IgD-negative memory B cell (primary cell): Measurements from ENCODE around the gene HSP90AB1. TPM values are rescaled to one million over a fixed set of nuclear protein-coding genes. Genes with fewer than 3 reads are reported as not detected.
A peak's percentile ranks its signal among the peaks of the same experiment; 100 is the strongest.

Experiments
- H3K27ac Mint-ChIP-seq, 3 donors: one replicate each; pipeline ENCODE4 v1.8.0; 2020 to 2022; ENCODE audit warnings: mild to moderate bottlenecking in 3 of 3, mixed read lengths in 3 of 3, moderate library complexity in 1 of 3
- H3K27me3 Mint-ChIP-seq: one replicate; pipeline ENCODE4 v1.8.0; 2021; ENCODE audit warnings: mixed read lengths
- H3K36me3 Mint-ChIP-seq: one replicate; pipeline ENCODE4 v1.8.0; 2020; ENCODE audit warnings: mild to moderate bottlenecking, mixed read lengths
- H3K4me1 Mint-ChIP-seq, 3 donors: one replicate each; pipeline ENCODE4 v1.8.0; 2020 to 2022; ENCODE audit warnings: mixed read lengths in 3 of 3, mild to moderate bottlenecking in 1 of 3
- H3K4me3 Mint-ChIP-seq, 4 donors: one replicate each; pipeline ENCODE4 v1.8.0; 2020 to 2022; ENCODE audit warnings: mild to moderate bottlenecking in 4 of 4, mixed read lengths in 4 of 4, moderate library complexity in 3 of 4
- H3K9me3 Mint-ChIP-seq, 3 donors: one replicate each; pipeline ENCODE4 v1.8.0; 2020 to 2021; ENCODE audit warnings: mixed read lengths in 3 of 3, mild to moderate bottlenecking in 1 of 3
- polyA plus RNA-seq: library from polyadenylated mRNA; unstranded; fragments of 300-500 nt; fragmentation: Illumina TruSeq; gene quantifications from one replicate; pipeline ENCODE4 v1.2.3, GENCODE V29; 2021

The HSP90AB1 gene
- 435 TPM for polyA plus RNA-seq

DNA sequence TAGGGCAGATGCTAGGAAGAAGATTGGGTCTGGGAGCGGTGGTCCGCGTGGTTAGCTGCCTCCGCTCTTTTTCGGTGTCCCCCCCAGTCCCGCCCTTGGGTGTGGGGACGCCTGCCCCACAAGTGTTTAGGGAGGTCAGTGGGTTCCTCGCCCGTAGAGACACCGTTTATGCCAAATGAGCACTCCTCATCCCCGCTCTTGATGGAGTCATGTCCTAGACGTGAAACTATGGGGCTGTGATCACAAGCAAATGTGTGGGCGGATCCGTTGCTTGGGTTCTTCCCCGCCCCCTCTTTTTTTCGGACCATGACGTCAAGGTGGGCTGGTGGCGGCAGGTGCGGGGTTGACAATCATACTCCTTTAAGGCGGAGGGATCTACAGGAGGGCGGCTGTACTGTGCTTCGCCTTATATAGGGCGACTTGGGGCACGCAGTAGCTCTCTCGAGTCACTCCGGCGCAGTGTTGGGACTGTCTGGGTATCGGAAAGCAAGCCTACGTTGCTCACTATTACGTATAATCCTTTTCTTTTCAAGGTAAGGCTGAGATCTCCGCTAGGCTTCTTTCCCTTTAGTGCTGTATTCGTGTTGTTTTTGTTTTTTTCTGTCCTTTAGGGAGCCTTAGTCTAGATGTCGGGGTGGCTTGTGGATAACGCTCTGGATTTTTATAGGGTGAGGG is at the start of gene HSP90AB1:
HSP90AB1 (plus strand) TSS at position 439 of the 675 bp plus-strand sequence. CDS start 1,529 bp downstream, outside the sequence.
- peaks cover 22 to 32% (median 24%) of the 10 kb centered on the region in 3 donors for H3K4me1 Mint-ChIP-seq
- H3K36me3 Mint-ChIP-seq, result peaks cover 7% of the 10 kb centered on the region
- peak within 1 kb of the TSS; percentile 95 to 100 (median 99) for H3K4me3 Mint-ChIP-seq
- peak within 1 kb of the TSS; percentile 98 to 100 (median 99) for H3K27ac Mint-ChIP-seq
- peaks cover 4% of the 10 kb centered on the region for H3K27me3 Mint-ChIP-seq
- H3K9me3 Mint-ChIP-seq, result no peaks in the 10 kb centered on the region

DNA sequence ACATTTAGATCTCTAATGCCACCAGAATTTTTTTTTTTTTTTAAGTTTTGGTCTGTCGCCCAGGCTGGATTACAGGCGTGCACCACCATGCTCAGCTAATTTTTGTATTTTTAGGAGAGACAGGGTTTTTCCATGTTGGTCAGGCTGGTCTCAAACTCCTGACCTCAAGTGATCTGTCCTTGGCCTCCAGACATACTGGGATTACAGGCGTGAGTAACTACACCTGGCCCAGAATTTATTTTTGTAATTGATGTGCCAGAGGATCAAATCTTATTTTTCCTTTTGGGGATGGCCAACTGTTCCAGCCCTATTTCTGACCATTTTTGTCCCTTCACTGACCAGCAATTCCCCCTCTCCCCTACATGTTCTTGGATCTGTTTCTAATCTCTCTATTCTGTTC is 48.2 kb upstream of the HSP90AB1 start:
- H3K27me3 Mint-ChIP-seq, result peaks cover 4% of the 10 kb centered on the region
- H3K27ac Mint-ChIP-seq, result no peak overlapping the region
- no peaks in the 10 kb centered on the region for H3K4me1 Mint-ChIP-seq

DNA sequence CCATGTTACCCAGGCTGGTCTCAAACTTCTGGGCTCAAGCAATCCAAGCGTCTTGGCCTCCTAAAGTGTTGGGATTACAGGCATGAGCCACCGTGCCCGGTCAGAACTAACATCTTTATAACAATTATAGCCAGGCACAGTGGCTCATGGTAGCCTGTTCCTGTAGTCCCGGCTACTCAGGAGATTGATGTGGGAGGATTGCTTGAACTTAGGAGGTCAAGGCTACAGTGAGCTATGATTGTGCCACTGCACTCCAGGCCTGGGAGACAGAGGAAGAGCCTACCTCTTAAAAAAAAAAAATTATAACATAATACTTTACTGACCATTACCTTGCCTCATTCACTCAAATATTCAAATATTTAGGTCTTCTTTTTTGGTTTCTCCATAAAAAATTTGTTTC is 47.0 kb upstream of the HSP90AB1 start:
- H3K4me1 Mint-ChIP-seq, result no peaks in the 10 kb centered on the region
- peaks cover 4% of the 10 kb centered on the region for H3K27me3 Mint-ChIP-seq
- H3K4me3 Mint-ChIP-seq, result no peak overlapping the region
- H3K27ac Mint-ChIP-seq, result no peak overlapping the region
- no peaks in the 10 kb centered on the region for H3K9me3 Mint-ChIP-seq
- no peaks in the 10 kb centered on the region for H3K36me3 Mint-ChIP-seq

More for the DNA sequence above, 48.2 kb upstream of the HSP90AB1 start:
- Mint-ChIP-seq H3K9me3 (no peaks in the 10 kb centered on the region), H3K4me3 (no peak overlapping the region), H3K36me3 (no peaks in the 10 kb centered on the region)

DNA sequence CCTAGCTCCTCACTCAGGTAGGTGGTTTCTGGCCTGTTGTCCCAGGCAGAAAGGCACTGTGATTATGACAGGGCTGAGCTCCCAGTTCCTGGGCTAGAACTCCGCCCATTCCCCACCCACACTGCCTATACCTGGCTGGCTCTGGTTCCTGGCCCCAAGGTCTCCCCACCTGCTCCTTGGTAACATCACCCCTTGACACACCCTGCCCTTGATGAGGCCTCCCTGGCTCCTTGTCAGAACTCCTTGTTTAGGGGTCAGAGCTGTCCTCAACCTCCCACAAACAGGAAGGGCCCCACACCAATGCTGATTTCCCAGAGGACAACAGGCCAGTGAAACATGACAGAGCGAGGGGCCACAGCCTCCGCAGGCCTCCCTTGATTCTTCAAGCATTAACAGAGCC is 45.7 kb upstream of the HSP90AB1 start:
- Mint-ChIP-seq H3K27me3 (peaks cover 4% of the 10 kb centered on the region), H3K27ac (no peak overlapping the region), H3K36me3 (no peaks in the 10 kb centered on the region), H3K4me1 (no peaks in the 10 kb centered on the region), H3K4me3 (no peak overlapping the region), H3K9me3 (no peaks in the 10 kb centered on the region)

DNA sequence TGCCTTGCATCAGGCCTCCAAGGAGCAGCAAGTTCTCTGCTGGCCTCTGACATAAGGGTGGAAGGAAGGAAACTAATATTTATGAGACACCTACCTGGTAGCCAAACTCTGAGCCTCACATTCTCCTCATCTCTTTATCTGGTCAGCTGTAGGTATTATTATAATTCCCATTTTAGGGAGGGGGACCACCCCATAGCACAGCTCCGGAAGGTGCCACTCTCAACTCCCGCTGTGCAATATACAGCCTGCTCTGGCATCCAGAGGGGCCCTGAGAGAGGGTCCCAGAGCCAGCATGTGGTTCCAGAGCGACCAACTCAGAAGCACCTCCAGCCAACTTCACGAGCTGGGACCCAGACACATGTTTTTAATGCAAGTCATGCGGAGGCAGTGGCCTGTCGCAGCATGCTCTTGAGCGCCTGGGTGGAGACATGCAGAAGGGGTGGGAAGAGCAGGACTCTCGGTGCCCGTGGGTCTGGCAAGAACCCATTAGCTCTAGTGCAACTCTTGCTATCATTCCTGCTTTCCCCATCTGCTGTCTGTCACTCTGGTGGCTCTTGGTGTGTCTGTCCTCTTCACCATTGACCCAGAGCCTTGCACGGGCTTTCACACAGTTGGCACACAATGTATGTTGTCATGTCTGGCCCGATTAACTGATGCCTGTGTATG is 45.1 kb upstream of the HSP90AB1 start:
- peaks cover 4% of the 10 kb centered on the region for H3K27me3 Mint-ChIP-seq
- no peaks in the 10 kb centered on the region for H3K9me3 Mint-ChIP-seq
- H3K4me3 Mint-ChIP-seq, result no peak overlapping the region
- H3K27ac Mint-ChIP-seq, result no peak overlapping the region
- no peaks in the 10 kb centered on the region for H3K4me1 Mint-ChIP-seq
- H3K36me3 Mint-ChIP-seq, result no peaks in the 10 kb centered on the region

DNA sequence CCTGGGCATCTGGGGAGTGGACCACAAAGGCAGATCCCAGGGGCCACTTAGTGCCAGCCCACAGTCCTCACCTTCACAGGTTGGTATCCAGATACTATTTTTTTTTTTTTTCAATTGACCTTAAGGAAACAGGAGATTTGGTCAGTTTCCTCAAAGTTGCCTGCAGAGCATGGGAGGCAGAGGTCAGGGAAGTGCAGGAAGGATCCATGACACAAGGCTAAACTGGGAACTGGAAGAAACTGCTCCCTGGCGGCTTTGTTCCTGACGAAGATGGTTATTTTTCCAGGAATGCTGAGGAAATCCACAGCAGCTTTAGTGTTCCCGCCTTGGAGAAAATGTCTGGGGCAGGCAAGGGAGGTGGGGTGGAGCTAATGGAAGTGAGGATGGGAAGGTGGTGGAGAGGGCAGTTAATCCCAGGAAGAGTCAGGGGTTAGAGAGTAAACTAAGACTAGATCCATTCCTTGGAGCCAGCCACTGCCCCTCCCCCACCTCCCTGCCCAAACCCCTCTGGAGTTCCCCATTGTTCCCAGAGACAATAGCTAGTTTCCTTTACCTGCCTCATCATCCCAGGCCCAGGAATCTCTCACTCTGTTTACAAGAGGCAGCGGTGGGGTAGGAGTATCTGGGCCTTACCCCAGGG is 44.4 kb upstream of the HSP90AB1 start:
- H3K27ac Mint-ChIP-seq, result no peak overlapping the region

DNA sequence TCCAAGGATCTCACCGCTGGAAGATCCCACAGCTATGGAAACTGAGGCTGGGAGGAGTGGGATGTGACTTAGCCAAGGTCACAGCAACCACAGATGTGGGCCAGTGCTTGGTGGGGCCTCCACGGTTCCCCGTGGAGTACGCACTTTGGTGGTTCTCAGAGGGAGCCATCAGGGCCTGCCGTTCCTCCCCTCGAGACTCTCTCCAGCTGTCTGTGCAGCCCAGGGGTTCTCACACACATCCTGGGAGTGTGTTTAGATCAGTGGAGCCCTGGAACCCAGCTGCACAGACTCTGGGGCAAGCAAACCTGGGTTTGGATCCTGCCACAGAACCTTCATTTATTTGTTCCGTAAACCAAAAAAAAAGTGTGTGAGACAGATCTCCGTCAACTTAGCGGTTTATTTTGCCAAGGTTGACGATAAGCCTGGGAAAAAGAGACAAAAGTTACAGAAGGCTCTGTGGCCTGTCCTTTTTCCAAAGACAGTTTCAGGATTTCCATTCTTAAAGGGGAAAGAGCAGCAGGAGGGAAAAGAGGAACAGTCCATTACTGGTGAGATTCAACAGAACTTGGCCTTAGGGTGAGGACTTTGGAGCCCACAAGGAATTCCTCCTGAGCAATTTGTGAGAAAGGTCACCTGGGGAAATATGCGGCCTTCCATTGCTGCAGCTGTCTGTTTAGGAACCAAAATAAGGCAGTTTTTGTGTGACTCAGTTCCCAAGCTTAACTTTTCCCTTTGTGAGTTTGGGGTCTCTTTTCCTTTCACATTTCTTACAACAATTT is 43.7 kb upstream of the HSP90AB1 start:
- Mint-ChIP-seq H3K4me1 (no peaks in the 10 kb centered on the region), H3K27ac (no peak overlapping the region), H3K9me3 (no peaks in the 10 kb centered on the region), H3K27me3 (peaks cover 5% of the 10 kb centered on the region), H3K36me3 (no peaks in the 10 kb centered on the region), H3K4me3 (no peak overlapping the region)

More for the DNA sequence above, 44.4 kb upstream of the HSP90AB1 start:
- Mint-ChIP-seq H3K4me1 (no peaks in the 10 kb centered on the region), H3K27me3 (peaks cover 5% of the 10 kb centered on the region), H3K9me3 (no peaks in the 10 kb centered on the region), H3K36me3 (no peaks in the 10 kb centered on the region), H3K4me3 (no peak overlapping the region)

DNA sequence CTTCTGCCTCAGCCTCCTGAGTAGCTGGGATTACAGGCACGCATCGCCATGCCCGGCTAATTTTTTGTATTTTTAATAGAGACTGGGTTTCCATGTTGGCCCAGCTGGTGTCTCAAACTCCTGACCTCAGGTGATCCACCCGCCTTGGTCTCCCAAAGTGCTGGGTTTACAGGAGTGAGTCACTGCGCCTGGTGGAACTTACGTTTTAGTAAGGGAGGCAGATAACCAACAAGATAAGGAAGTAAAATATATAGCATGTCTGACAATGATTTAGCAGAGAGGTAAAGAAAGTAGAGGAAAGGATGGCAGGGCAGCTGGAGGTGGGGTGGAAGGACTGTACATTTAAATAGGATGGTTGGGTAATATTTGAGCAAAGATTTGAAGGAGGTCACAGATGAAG is 42.9 kb upstream of the HSP90AB1 start:
- Mint-ChIP-seq H3K4me3 (no peak overlapping the region), H3K9me3 (no peaks in the 10 kb centered on the region), H3K36me3 (no peaks in the 10 kb centered on the region), H3K27me3 (peaks cover 5% of the 10 kb centered on the region), H3K27ac (no peak overlapping the region), H3K4me1 (no peaks in the 10 kb centered on the region)

DNA sequence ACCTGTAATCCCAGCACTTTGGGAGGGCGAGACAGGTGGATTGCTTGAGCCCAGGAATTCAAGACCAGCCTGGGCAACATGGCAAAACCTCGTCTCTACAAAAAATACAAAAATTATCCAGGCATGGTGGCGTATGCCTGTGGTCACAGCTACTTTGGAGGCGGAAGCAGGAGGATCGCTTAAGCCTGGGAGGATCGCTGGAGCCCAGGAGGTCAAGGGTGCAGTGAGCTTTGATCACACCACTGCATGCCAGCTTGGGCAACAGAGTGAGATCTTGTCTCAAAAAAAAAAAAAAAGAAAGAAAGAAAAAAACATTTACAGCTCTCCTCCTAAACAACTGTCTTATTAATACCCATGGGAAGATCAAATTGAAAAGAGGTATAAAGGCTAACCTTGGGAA is 38.9 kb upstream of the HSP90AB1 start:
- H3K27me3 Mint-ChIP-seq, result peaks cover 2% of the 10 kb centered on the region
- H3K36me3 Mint-ChIP-seq, result peaks cover 2% of the 10 kb centered on the region

DNA sequence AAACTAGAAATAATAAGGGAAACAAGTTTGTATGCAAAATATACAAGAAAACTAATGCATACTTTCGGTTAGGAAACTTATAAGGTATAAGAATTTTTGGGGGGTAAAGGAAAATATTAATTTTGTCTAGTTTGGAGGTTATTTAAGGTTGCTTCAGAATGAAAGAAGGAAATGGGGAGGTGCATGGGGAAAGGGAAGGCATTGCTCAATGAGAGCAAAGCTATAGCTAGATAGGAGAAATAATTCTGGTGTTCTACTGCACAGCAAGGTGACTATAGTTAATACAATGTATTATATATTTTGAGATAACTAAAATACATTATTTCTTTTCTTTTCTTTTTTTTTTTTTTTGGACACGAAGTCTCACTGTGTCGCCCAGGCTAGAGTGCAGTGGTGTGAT is 35.6 kb upstream of the HSP90AB1 start:
- H3K27ac Mint-ChIP-seq, result no peak overlapping the region
- H3K4me1 Mint-ChIP-seq, result no peaks in the 10 kb centered on the region
- H3K9me3 Mint-ChIP-seq, result no peaks in the 10 kb centered on the region
- no peak overlapping the region for H3K4me3 Mint-ChIP-seq
- peaks cover 2% of the 10 kb centered on the region for H3K36me3 Mint-ChIP-seq
- peaks cover 2% of the 10 kb centered on the region for H3K27me3 Mint-ChIP-seq

More for the DNA sequence above, 38.9 kb upstream of the HSP90AB1 start:
- Mint-ChIP-seq H3K9me3 (no peaks in the 10 kb centered on the region), H3K4me3 (no peak overlapping the region), H3K4me1 (no peaks in the 10 kb centered on the region), H3K27ac (no peak overlapping the region)

DNA sequence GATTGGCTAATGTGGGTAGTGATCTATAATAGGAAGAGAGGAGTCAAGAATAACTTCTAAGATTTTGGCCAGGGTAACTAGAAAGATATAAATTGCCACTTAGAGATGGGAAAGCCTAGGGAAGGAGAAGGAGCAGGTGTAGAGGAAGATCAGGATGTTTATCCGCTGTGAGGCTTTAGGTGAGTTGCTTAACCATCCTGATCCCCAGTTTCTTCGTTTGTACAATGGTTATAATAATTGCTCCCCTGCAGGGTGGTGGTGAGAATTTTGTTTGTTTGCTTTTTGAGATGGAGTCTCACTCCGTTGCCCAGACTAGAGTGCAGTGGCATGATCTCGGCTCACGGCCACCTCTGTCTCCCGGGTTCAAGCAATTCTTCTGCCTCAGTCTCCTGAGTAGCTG is 32.6 kb upstream of the HSP90AB1 start:
- Mint-ChIP-seq H3K36me3 (peaks cover 2% of the 10 kb centered on the region), H3K27me3 (no peaks in the 10 kb centered on the region), H3K4me1 (peaks cover 6 to 9% (median 8%) of the 10 kb centered on the region in 3 donors), H3K27ac (no peak overlapping the region), H3K9me3 (no peaks in the 10 kb centered on the region), H3K4me3 (no peak overlapping the region)

DNA sequence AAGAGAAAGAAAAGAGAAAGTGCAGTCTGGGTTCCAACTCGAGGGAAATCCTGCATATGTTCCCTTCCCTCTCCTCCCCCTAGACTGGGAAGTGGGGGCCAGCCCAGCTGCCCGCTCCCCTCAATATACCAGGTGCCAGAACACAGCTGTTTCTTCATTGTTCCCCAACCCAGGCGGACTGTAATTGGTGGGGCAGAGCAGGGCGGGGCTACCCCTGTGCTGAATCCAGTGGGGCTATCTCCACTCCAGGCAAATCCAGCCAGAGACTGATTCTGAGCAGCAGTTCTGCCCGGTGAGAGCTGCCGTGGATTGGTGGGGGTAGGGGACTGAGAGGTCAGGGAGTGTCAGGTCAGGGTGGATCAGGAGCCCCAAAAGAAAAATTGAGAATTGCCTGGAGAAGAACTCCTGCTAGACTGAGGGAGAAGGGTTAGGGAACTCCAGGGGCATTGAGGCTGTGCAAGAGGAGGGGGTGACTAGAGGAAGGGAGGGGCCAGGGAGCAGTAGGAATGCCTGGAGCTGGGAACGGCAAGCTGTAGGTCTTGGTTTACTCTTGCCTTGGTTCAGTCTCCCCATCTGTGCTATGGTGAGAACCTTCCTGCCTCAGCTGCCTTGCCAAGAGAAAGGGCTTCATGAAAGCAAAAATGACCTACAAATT is 30.1 kb upstream of the HSP90AB1 start, which contains the start of gene MYMX:
MYMX (plus strand) TSS at position 250 of the 655 bp plus-strand sequence. CDS start 546 bp downstream, outside the sequence.
- Mint-ChIP-seq H3K9me3 (no peaks in the 10 kb centered on the region), H3K27ac (no peak within 1 kb of the TSS), H3K27me3 (no peaks in the 10 kb centered on the region), H3K36me3 (no peaks in the 10 kb centered on the region), H3K4me1 (peaks cover 6 to 19% (median 13%) of the 10 kb centered on the region in 3 donors), H3K4me3 (peak within 1 kb of the TSS in 3 of 4 donors; percentile 28 to 70 (median 47))

DNA sequence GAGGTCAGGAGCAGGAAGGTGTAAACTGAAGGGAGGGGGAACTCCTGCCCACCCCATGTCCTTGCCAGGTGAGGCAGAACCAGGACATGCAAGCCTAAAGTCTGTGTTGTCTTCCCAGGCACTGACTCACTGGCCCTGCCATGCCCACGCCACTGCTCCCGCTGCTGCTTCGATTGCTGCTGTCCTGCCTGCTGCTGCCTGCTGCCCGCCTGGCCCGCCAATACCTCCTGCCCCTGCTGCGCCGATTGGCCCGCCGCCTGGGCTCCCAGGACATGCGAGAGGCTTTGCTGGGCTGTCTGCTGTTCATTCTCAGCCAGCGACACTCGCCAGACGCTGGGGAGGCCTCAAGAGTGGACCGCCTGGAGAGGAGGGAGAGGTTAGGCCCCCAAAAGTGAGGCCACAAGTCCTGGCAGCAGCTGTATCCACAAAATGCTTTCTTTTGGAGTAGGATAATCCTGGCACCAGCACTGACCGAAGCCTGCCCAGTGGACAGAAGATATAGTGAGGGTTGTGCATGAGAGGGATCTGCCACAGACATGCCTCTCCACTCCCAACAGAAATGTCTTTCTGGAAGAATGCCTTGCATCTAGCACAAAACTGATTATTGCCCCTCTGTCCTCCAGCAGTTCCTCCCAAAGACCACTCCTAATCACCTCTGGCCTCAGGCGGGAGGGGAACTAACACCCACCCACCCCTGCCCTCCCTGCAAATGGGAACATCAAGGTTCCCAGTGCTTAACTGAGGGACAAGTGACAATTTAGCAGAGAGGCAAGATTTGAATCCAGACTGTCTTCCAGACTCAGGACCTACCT is 29.4 kb upstream of the HSP90AB1 start:
- Mint-ChIP-seq H3K36me3 (no peaks in the 10 kb centered on the region), H3K4me1 (peaks cover 6 to 20% (median 13%) of the 10 kb centered on the region in 3 donors), H3K4me3 (peak overlapping the region in 3 of 4 donors; percentile 47 to 96 (median 70)), H3K9me3 (no peaks in the 10 kb centered on the region), H3K27ac (no peak overlapping the region), H3K27me3 (no peaks in the 10 kb centered on the region)
